Body of pancreas (tissue), 4 donors: ENCODE results near the gene SERINC3. TPM values are rescaled to one million over a fixed set of nuclear protein-coding genes. Genes with fewer than 3 reads are reported as not detected.

Experiments
- ATAC-seq: fragments of 150-250 bp; one replicate; pipeline ENCODE4 v1.9.1; 2016
- DNase-seq, 4 donors: peaks; one replicate each; pipeline ENCODE4 v3.0.0-alpha.2; 2019
- H3K27ac ChIP-seq, 4 donors: fragments of 200-600 bp; sonication (generic); 1 replicate in 3 of 4; 2 replicates in 1 of 4; pipeline versions ENCODE4 v1.5.1 to v1.6.1; 2016 to 2019; ENCODE audit warnings: mild to moderate bottlenecking in 1 of 4, mixed read lengths in 1 of 4, moderate library complexity in 1 of 4
- H3K27me3 ChIP-seq, 2 donors: fragments of 200-600 bp; sonication (generic); one replicate each; pipeline ENCODE4 v1.6.0; 2016; ENCODE audit warnings: mild to moderate bottlenecking in 1 of 2
- H3K36me3 ChIP-seq, 2 donors: fragments of 200-600 bp; sonication (generic); replicated peaks in 1 of 2; 2 replicates each; pipeline ENCODE4 v1.5.1; 2016; ENCODE audit warnings: low read depth in 2 of 2; ENCODE audit not compliant: insufficient read depth in 1 of 2
- H3K4me1 ChIP-seq: fragments of 200-600 bp; sonication (generic); one replicate; pipeline ENCODE4 v1.6.0; 2016
- H3K4me3 ChIP-seq, 2 donors: fragments of 200-600 bp; sonication (generic); 1 replicate in 1 of 2; 2 replicates in 1 of 2; pipeline ENCODE4 v1.5.1; 2016 to 2019
- H3K9me3 ChIP-seq, 3 donors: fragments of 200-600 bp; sonication (generic); 1 replicate in 2 of 3; 2 replicates in 1 of 3; pipeline ENCODE4 v1.5.1; 2016
- CTCF ChIP-seq, 7 experiments: fragments of 450-650 bp in 4 of 7; fragments of 200-600 bp in 3 of 7; sonication (generic) in 3 of 7; IDR thresholded peaks; one replicate each; pipeline ENCODE4 v1.5.1; 2016 to 2019; ENCODE audit warnings: antibody characterized with exemption in 7 of 7
- POLR2A ChIP-seq, 3 donors: fragments of 450-650 bp; IDR thresholded peaks; one replicate each; pipeline ENCODE4 v1.6.1; 2016; ENCODE audit warnings: antibody characterized with exemption in 3 of 3, mild to moderate bottlenecking in 2 of 3
- WGBS, 2 donors: methylation state at CpG; one replicate each; pipeline ENCODE4 v1.1.5; 2017; 5-methylcytosine and 5-hydroxymethylcytosine counted together
- intact Hi-C: fragments of 100-400 bp; cut with DNase I; formaldehyde crosslinking; loops from one replicate; pipeline ENCODE4 v1.15.1; 2023
- total RNA-seq, 2 donors: library from RNA; depleted of rRNA; stranded (reverse); fragments of >200 nt; gene quantifications; one replicate each; pipeline ENCODE4 v1.1.0, GENCODE V29; 2016

The SERINC3 gene
- total RNA-seq, 2 donors from 2014 or later, result 28.3 to 36.3 TPM

- DNase-seq (no peak), ATAC-seq (no peak)
- H3K4me3 ChIP-seq, result no peak overlapping the region
- intact Hi-C loops, result no loop called here
- H3K9me3 ChIP-seq, result no peaks in the 10 kb centered on the region
- TF ChIP-seq CTCF (IDR thresholded peaks at IDR 0.05), result no peak
- no peaks in the 10 kb centered on the region for H3K27me3 ChIP-seq
- peaks cover 2 to 20% of the 10 kb centered on the region in 2 donors for H3K36me3 ChIP-seq
- WGBS, 2 donors, result 90 to 93% methylated on average over 1 of the region's 1 CpG
- no peaks in the 10 kb centered on the region for H3K4me1 ChIP-seq
- H3K27ac ChIP-seq, result no peak overlapping the region
Measured at GRCh38 chr20:44495257-44495656, 26.6 kb downstream of the SERINC3 start.

GRCh38 chr20:44494681-44495080 lies 27.2 kb downstream of the SERINC3 start:
- intact Hi-C loops, result no loop called here
- TF ChIP-seq POLR2A (IDR thresholded peaks at IDR 0.05) (no peak), CTCF (IDR thresholded peaks at IDR 0.05) (no peak)
- Histone ChIP-seq H3K4me1 (no peaks in the 10 kb centered on the region), H3K27me3 (no peaks in the 10 kb centered on the region), H3K9me3 (no peaks in the 10 kb centered on the region), H3K27ac (no peak overlapping the region), H3K36me3 (peaks cover 0 to 23% of the 10 kb centered on the region in 2 donors), H3K4me3 (no peak overlapping the region)
- DNase-seq (no peak), ATAC-seq (no peak)
- 71 to 76% methylated on average over 3 of the region's 3 CpGs for WGBS, 2 donors

GRCh38 chr20:44494266-44494665 lies 27.6 kb downstream of the SERINC3 start:
- Histone ChIP-seq H3K27me3 (no peaks in the 10 kb centered on the region), H3K4me1 (no peaks in the 10 kb centered on the region), H3K27ac (no peak overlapping the region), H3K4me3 (no peak overlapping the region), H3K36me3 (peaks cover 0 to 21% of the 10 kb centered on the region in 2 donors), H3K9me3 (no peaks in the 10 kb centered on the region)
- 84 to 88% methylated on average over 1 of the region's 1 CpG for WGBS, 2 donors
- TF ChIP-seq POLR2A (IDR thresholded peaks at IDR 0.05) (no peak), CTCF (IDR thresholded peaks at IDR 0.05) (no peak)
- intact Hi-C loops, result no loop called here
- DNase-seq (no peak), ATAC-seq (no peak)

- DNase-seq, result no peak
- Histone ChIP-seq H3K4me3 (no peak overlapping the region), H3K36me3 (peaks cover 0 to 27% of the 10 kb centered on the region in 2 donors), H3K9me3 (no peaks in the 10 kb centered on the region), H3K27me3 (no peaks in the 10 kb centered on the region), H3K27ac (peak overlapping the region in 1 of 4 donors; percentile 26), H3K4me1 (no peaks in the 10 kb centered on the region)
- intact Hi-C loops, result no loop called here
- no peak for ATAC-seq
- TF ChIP-seq CTCF (IDR thresholded peaks at IDR 0.05), result no peak
- TF ChIP-seq POLR2A (IDR thresholded peaks at IDR 0.05), result no peak
- 70 to 72% methylated on average over 5 of the region's 5 CpGs for WGBS, 2 donors
Measured at GRCh38 chr20:44491635-44492395, 30.1 kb downstream of the SERINC3 start.

- TF ChIP-seq CTCF (IDR thresholded peaks at IDR 0.05), result no peak
- TF ChIP-seq POLR2A (IDR thresholded peaks at IDR 0.05), result no peak
- H3K27me3 ChIP-seq, result no peaks in the 10 kb centered on the region
- H3K27ac ChIP-seq, result no peak overlapping the region
- ATAC-seq (no peak), DNase-seq (no peak)
- intact Hi-C loops, result no loop called here
- peaks cover 0 to 23% of the 10 kb centered on the region in 2 donors for H3K36me3 ChIP-seq
- 85 to 86% methylated on average over 3 of the region's 3 CpGs for WGBS, 2 donors
- H3K4me1 ChIP-seq, result no peaks in the 10 kb centered on the region
- no peak overlapping the region for H3K4me3 ChIP-seq
- H3K9me3 ChIP-seq, result no peaks in the 10 kb centered on the region
Measured at GRCh38 chr20:44489931-44490330, 31.9 kb downstream of the SERINC3 start.
